ENCODE measurements around the gene TTC34.

GRCh38 chr1:2835650-2836159 lies 34.2 kb upstream of the TTC34 start:
- TF ChIP-seq RCOR1 (IDR thresholded peaks at IDR 0.05; ENCODE audit: low read length) (no peak), MAX (IDR thresholded peaks at IDR 0.05; ENCODE audit: low read depth) (no peak), SIN3A (IDR thresholded peaks at IDR 0.05; ENCODE audit: borderline replicate concordance, low read depth, low read length) (no peak), YY1 (IDR thresholded peaks at IDR 0.05; ENCODE audit: low read depth) (no peak), CTCF (IDR thresholded peaks at IDR 0.05) (no peak), EZH2phosphoT487 (IDR thresholded peaks at IDR 0.05; ENCODE audit: borderline replicate concordance, low read depth) (no peak), IRF3 (IDR thresholded peaks at IDR 0.05; ENCODE audit: low read depth, low read length) (no peak), ELF1 (IDR thresholded peaks at IDR 0.05) (no peak), POLR2AphosphoS5 (IDR thresholded peaks at IDR 0.05; ENCODE audit: low read depth, low read length) (no peak), ZBTB33 (IDR thresholded peaks at IDR 0.05; ENCODE audit: borderline replicate concordance, low read depth) (no peak)
